Measurements from ENCODE around the gene BACH2.
A peak's percentile ranks its signal among the peaks of the same experiment; 100 is the strongest.
"Not testable (repeated sequence)": the region's sequence is repeated elsewhere in the genome, so short reads cannot be mapped to it uniquely, and the experiment has no call there.

BACH2 gene

GRCh38 chr6:90149280-90149679 is 147.4 kb downstream of the BACH2 start:
- peaks cover 50% of the 10 kb centered on the region for H3K36me3 Mint-ChIP-seq (ENCODE audit: low read depth)
- no peaks in the 10 kb centered on the region for H3K9me3 Mint-ChIP-seq
- no peak for DNase-seq
- peaks cover 90% of the 10 kb centered on the region for H3K4me1 Mint-ChIP-seq (ENCODE audit: low read depth)
- no peaks in the 10 kb centered on the region for H3K27me3 Mint-ChIP-seq
- peak overlapping the region; percentile 84 for H3K27ac Mint-ChIP-seq
- H3K4me3 Mint-ChIP-seq: no peak overlapping the region

GRCh38 chr6:90148867-90149266 is 147.8 kb downstream of the BACH2 start:
- Mint-ChIP-seq H3K9me3 (no peaks in the 10 kb centered on the region), H3K36me3 (ENCODE audit: low read depth) (peaks cover 48% of the 10 kb centered on the region), H3K4me3 (no peak overlapping the region), H3K4me1 (ENCODE audit: low read depth) (peaks cover 90% of the 10 kb centered on the region), H3K27ac (peak overlapping the region; percentile 84), H3K27me3 (no peaks in the 10 kb centered on the region)
- no peak for DNase-seq

GRCh38 chr6:90146921-90147649 is 149.6 kb downstream of the BACH2 start:
- Mint-ChIP-seq H3K36me3 (ENCODE audit: low read depth) (peaks cover 58% of the 10 kb centered on the region), H3K27ac (peak overlapping the region; percentile 98), H3K4me3 (no peak overlapping the region), H3K27me3 (no peaks in the 10 kb centered on the region), H3K9me3 (no peaks in the 10 kb centered on the region), H3K4me1 (ENCODE audit: low read depth) (peaks cover 92% of the 10 kb centered on the region)
- no peak for DNase-seq

- H3K36me3 Mint-ChIP-seq (ENCODE audit: low read depth): peaks cover 61% of the 10 kb centered on the region
- no peaks in the 10 kb centered on the region for H3K27me3 Mint-ChIP-seq
- peak overlapping the region; percentile 98 for H3K27ac Mint-ChIP-seq
- H3K4me3 Mint-ChIP-seq: no peak overlapping the region
- peaks cover 87% of the 10 kb centered on the region for H3K4me1 Mint-ChIP-seq (ENCODE audit: low read depth)
- no peaks in the 10 kb centered on the region for H3K9me3 Mint-ChIP-seq
- no peak for DNase-seq
These were observed 150.6 kb downstream of the BACH2 start for GRCh38 chr6:90146024-90146423.

- H3K9me3 Mint-ChIP-seq: no peaks in the 10 kb centered on the region
- H3K27ac Mint-ChIP-seq: peak overlapping the region; percentile 98
- no peak for DNase-seq
- peaks cover 86% of the 10 kb centered on the region for H3K4me1 Mint-ChIP-seq (ENCODE audit: low read depth)
- H3K27me3 Mint-ChIP-seq: no peaks in the 10 kb centered on the region
- peaks cover 59% of the 10 kb centered on the region for H3K36me3 Mint-ChIP-seq (ENCODE audit: low read depth)
- peak overlapping the region; percentile 60 for H3K4me3 Mint-ChIP-seq
These were observed 151.6 kb downstream of the BACH2 start for GRCh38 chr6:90144928-90145555.

- DNase-seq: peak; percentile 64
- Mint-ChIP-seq H3K36me3 (ENCODE audit: low read depth) (peaks cover 64% of the 10 kb centered on the region), H3K9me3 (no peaks in the 10 kb centered on the region), H3K27me3 (no peaks in the 10 kb centered on the region), H3K4me1 (ENCODE audit: low read depth) (peaks cover 86% of the 10 kb centered on the region), H3K4me3 (peak overlapping the region; percentile 60), H3K27ac (peak overlapping the region; percentile 98)
These were observed 152.2 kb downstream of the BACH2 start for GRCh38 chr6:90144396-90144795.

GRCh38 chr6:90140683-90141082 is 156.0 kb downstream of the BACH2 start:
- Mint-ChIP-seq H3K9me3 (no peaks in the 10 kb centered on the region), H3K27me3 (no peaks in the 10 kb centered on the region), H3K4me3 (no peak overlapping the region), H3K27ac (no peak overlapping the region), H3K4me1 (ENCODE audit: low read depth) (peaks cover 85% of the 10 kb centered on the region), H3K36me3 (ENCODE audit: low read depth) (peaks cover 57% of the 10 kb centered on the region)
- DNase-seq: no peak

- Mint-ChIP-seq H3K27ac (peak overlapping the region; percentile 8), H3K27me3 (no peaks in the 10 kb centered on the region), H3K4me3 (no peak overlapping the region), H3K36me3 (ENCODE audit: low read depth) (peaks cover 65% of the 10 kb centered on the region), H3K9me3 (no peaks in the 10 kb centered on the region), H3K4me1 (ENCODE audit: low read depth) (peaks cover 83% of the 10 kb centered on the region)
- no peak for DNase-seq
These were observed 157.3 kb downstream of the BACH2 start for GRCh38 chr6:90139272-90139817.

- H3K9me3 Mint-ChIP-seq: no peaks in the 10 kb centered on the region
- no peak overlapping the region for H3K4me3 Mint-ChIP-seq
- H3K27me3 Mint-ChIP-seq: no peaks in the 10 kb centered on the region
- H3K4me1 Mint-ChIP-seq (ENCODE audit: low read depth): peaks cover 75% of the 10 kb centered on the region
- H3K36me3 Mint-ChIP-seq (ENCODE audit: low read depth): peaks cover 56% of the 10 kb centered on the region
- H3K27ac Mint-ChIP-seq: peak overlapping the region; percentile 71
- DNase-seq: no peak
These were observed 159.6 kb downstream of the BACH2 start for GRCh38 chr6:90136837-90137568.

GRCh38 chr6:90136176-90136575 is 160.5 kb downstream of the BACH2 start:
- peaks cover 83% of the 10 kb centered on the region for H3K4me1 Mint-ChIP-seq (ENCODE audit: low read depth)
- no peak overlapping the region for H3K4me3 Mint-ChIP-seq

GRCh38 chr6:90135667-90136066 is 161.0 kb downstream of the BACH2 start:
- Mint-ChIP-seq H3K4me3 (no peak overlapping the region), H3K27ac (peak overlapping the region; percentile 66), H3K36me3 (ENCODE audit: low read depth) (peaks cover 64% of the 10 kb centered on the region), H3K27me3 (no peaks in the 10 kb centered on the region), H3K4me1 (ENCODE audit: low read depth) (peaks cover 85% of the 10 kb centered on the region), H3K9me3 (no peaks in the 10 kb centered on the region)
- DNase-seq: no peak

More at GRCh38 chr6:90136176-90136575, 160.5 kb downstream of the BACH2 start:
- DNase-seq: no peak
- Mint-ChIP-seq H3K27me3 (no peaks in the 10 kb centered on the region), H3K27ac (peak overlapping the region; percentile 66), H3K9me3 (no peaks in the 10 kb centered on the region), H3K36me3 (ENCODE audit: low read depth) (peaks cover 63% of the 10 kb centered on the region)

- not testable (repeated sequence) for H3K9me3 Mint-ChIP-seq, H3K27ac Mint-ChIP-seq, H3K4me3 Mint-ChIP-seq, DNase-seq, H3K27me3 Mint-ChIP-seq
- Mint-ChIP-seq H3K36me3 (ENCODE audit: low read depth) (peaks cover 60% of the 10 kb centered on the region), H3K4me1 (ENCODE audit: low read depth) (peaks cover 71% of the 10 kb centered on the region)
These were observed 163.0 kb downstream of the BACH2 start for GRCh38 chr6:90133664-90134063.

GRCh38 chr6:90131614-90132423 is 164.8 kb downstream of the BACH2 start:
- Mint-ChIP-seq H3K4me1 (ENCODE audit: low read depth) (peaks cover 67% of the 10 kb centered on the region), H3K27me3 (no peaks in the 10 kb centered on the region), H3K36me3 (ENCODE audit: low read depth) (peaks cover 60% of the 10 kb centered on the region), H3K4me3 (no peak overlapping the region), H3K9me3 (no peaks in the 10 kb centered on the region), H3K27ac (peak overlapping the region; percentile 7)
- no peak for DNase-seq

GRCh38 chr6:90131125-90131524 is 165.5 kb downstream of the BACH2 start:
- Mint-ChIP-seq H3K4me3 (no peak overlapping the region), H3K9me3 (no peaks in the 10 kb centered on the region), H3K4me1 (ENCODE audit: low read depth) (peaks cover 68% of the 10 kb centered on the region), H3K27me3 (no peaks in the 10 kb centered on the region), H3K36me3 (ENCODE audit: low read depth) (peaks cover 63% of the 10 kb centered on the region), H3K27ac (peak overlapping the region; percentile 27)
- DNase-seq: no peak

All from activated T-cell treated with anti-CD3 and anti-CD28 coated beads, Interleukin-2, amount 50 U/mL, for 24 hours (primary cell).